Measurements from ENCODE around the gene PLCB4.

PLCB4 gene

GRCh38 chr20:9487231-9487630 lies 418.3 kb downstream of the PLCB4 start:
- Mint-ChIP-seq H3K27ac (no peak overlapping the region), H3K27me3 (ENCODE audit: low read depth) (no peaks in the 10 kb centered on the region), H3K4me3 (no peak overlapping the region), H3K36me3 (ENCODE audit: low read depth) (no peaks in the 10 kb centered on the region), H3K4me1 (ENCODE audit: low read depth) (no peaks in the 10 kb centered on the region), H3K9me3 (no peaks in the 10 kb centered on the region)

GRCh38 chr20:9488063-9488462 lies 419.2 kb downstream of the PLCB4 start:
- H3K4me3 Mint-ChIP-seq = no peak overlapping the region
- no peaks in the 10 kb centered on the region for H3K4me1 Mint-ChIP-seq (ENCODE audit: low read depth)
- no peaks in the 10 kb centered on the region for H3K36me3 Mint-ChIP-seq (ENCODE audit: low read depth)
- H3K27ac Mint-ChIP-seq = no peak overlapping the region
- no peaks in the 10 kb centered on the region for H3K27me3 Mint-ChIP-seq (ENCODE audit: low read depth)
- no peaks in the 10 kb centered on the region for H3K9me3 Mint-ChIP-seq

- H3K27me3 Mint-ChIP-seq (ENCODE audit: low read depth) = no peaks in the 10 kb centered on the region
- no peaks in the 10 kb centered on the region for H3K36me3 Mint-ChIP-seq (ENCODE audit: low read depth)
Observed at GRCh38 chr20:9490161-9490560, 421.3 kb downstream of the PLCB4 start.

GRCh38 chr20:9490631-9491030 lies 421.7 kb downstream of the PLCB4 start:
- no peak overlapping the region for H3K4me3 Mint-ChIP-seq
- no peaks in the 10 kb centered on the region for H3K36me3 Mint-ChIP-seq (ENCODE audit: low read depth)
- no peaks in the 10 kb centered on the region for H3K4me1 Mint-ChIP-seq (ENCODE audit: low read depth)
- peaks cover 8% of the 10 kb centered on the region for H3K9me3 Mint-ChIP-seq
- no peaks in the 10 kb centered on the region for H3K27me3 Mint-ChIP-seq (ENCODE audit: low read depth)
- H3K27ac Mint-ChIP-seq = no peak overlapping the region

More at GRCh38 chr20:9490161-9490560, 421.3 kb downstream of the PLCB4 start:
- Mint-ChIP-seq H3K9me3 (peaks cover 8% of the 10 kb centered on the region), H3K4me3 (no peak overlapping the region), H3K4me1 (ENCODE audit: low read depth) (no peaks in the 10 kb centered on the region), H3K27ac (no peak overlapping the region)

- Mint-ChIP-seq H3K36me3 (ENCODE audit: low read depth) (no peaks in the 10 kb centered on the region), H3K4me3 (no peak overlapping the region), H3K27ac (no peak overlapping the region), H3K9me3 (peaks cover 11% of the 10 kb centered on the region), H3K27me3 (ENCODE audit: low read depth) (no peaks in the 10 kb centered on the region), H3K4me1 (ENCODE audit: low read depth) (no peaks in the 10 kb centered on the region)
Observed at GRCh38 chr20:9491324-9491723, 422.4 kb downstream of the PLCB4 start.

GRCh38 chr20:9492067-9492466 lies 423.2 kb downstream of the PLCB4 start:
- Mint-ChIP-seq H3K4me3 (no peak overlapping the region), H3K4me1 (ENCODE audit: low read depth) (no peaks in the 10 kb centered on the region), H3K36me3 (ENCODE audit: low read depth) (no peaks in the 10 kb centered on the region), H3K27me3 (ENCODE audit: low read depth) (no peaks in the 10 kb centered on the region), H3K9me3 (peaks cover 11% of the 10 kb centered on the region), H3K27ac (no peak overlapping the region)

- H3K9me3 Mint-ChIP-seq = peaks cover 11% of the 10 kb centered on the region
- H3K4me3 Mint-ChIP-seq = no peak overlapping the region
- H3K27me3 Mint-ChIP-seq (ENCODE audit: low read depth) = no peaks in the 10 kb centered on the region
- H3K4me1 Mint-ChIP-seq (ENCODE audit: low read depth) = no peaks in the 10 kb centered on the region
- H3K27ac Mint-ChIP-seq = no peak overlapping the region
- no peaks in the 10 kb centered on the region for H3K36me3 Mint-ChIP-seq (ENCODE audit: low read depth)
Observed at GRCh38 chr20:9493803-9494202, 424.9 kb downstream of the PLCB4 start.

- Mint-ChIP-seq H3K27me3 (ENCODE audit: low read depth) (no peaks in the 10 kb centered on the region), H3K27ac (no peak overlapping the region), H3K9me3 (peaks cover 11% of the 10 kb centered on the region), H3K4me3 (no peak overlapping the region), H3K4me1 (ENCODE audit: low read depth) (no peaks in the 10 kb centered on the region), H3K36me3 (ENCODE audit: low read depth) (no peaks in the 10 kb centered on the region)
Observed at GRCh38 chr20:9495701-9496100, 426.8 kb downstream of the PLCB4 start.

GRCh38 chr20:9496155-9496554 lies 427.3 kb downstream of the PLCB4 start:
- Mint-ChIP-seq H3K27ac (no peak overlapping the region), H3K4me3 (no peak overlapping the region), H3K4me1 (ENCODE audit: low read depth) (no peaks in the 10 kb centered on the region), H3K27me3 (ENCODE audit: low read depth) (no peaks in the 10 kb centered on the region), H3K9me3 (peaks cover 11% of the 10 kb centered on the region), H3K36me3 (ENCODE audit: low read depth) (no peaks in the 10 kb centered on the region)

- H3K27ac Mint-ChIP-seq = no peak overlapping the region
- H3K4me3 Mint-ChIP-seq = no peak overlapping the region
- no peaks in the 10 kb centered on the region for H3K36me3 Mint-ChIP-seq (ENCODE audit: low read depth)
- H3K27me3 Mint-ChIP-seq (ENCODE audit: low read depth) = no peaks in the 10 kb centered on the region
- H3K9me3 Mint-ChIP-seq = peaks cover 11% of the 10 kb centered on the region
- H3K4me1 Mint-ChIP-seq (ENCODE audit: low read depth) = no peaks in the 10 kb centered on the region
Observed at GRCh38 chr20:9498322-9498721, 429.4 kb downstream of the PLCB4 start.

- Mint-ChIP-seq H3K27me3 (ENCODE audit: low read depth) (no peaks in the 10 kb centered on the region), H3K4me1 (ENCODE audit: low read depth) (no peaks in the 10 kb centered on the region), H3K4me3 (no peak overlapping the region), H3K9me3 (peaks cover 10% of the 10 kb centered on the region), H3K27ac (no peak overlapping the region), H3K36me3 (ENCODE audit: low read depth) (no peaks in the 10 kb centered on the region)
Observed at GRCh38 chr20:9499126-9499899, 430.4 kb downstream of the PLCB4 start.

- H3K4me1 Mint-ChIP-seq (ENCODE audit: low read depth) = no peaks in the 10 kb centered on the region
- no peak overlapping the region for H3K4me3 Mint-ChIP-seq
- no peaks in the 10 kb centered on the region for H3K27me3 Mint-ChIP-seq (ENCODE audit: low read depth)
- peaks cover 3% of the 10 kb centered on the region for H3K9me3 Mint-ChIP-seq
- H3K36me3 Mint-ChIP-seq (ENCODE audit: low read depth) = no peaks in the 10 kb centered on the region
- no peak overlapping the region for H3K27ac Mint-ChIP-seq
Observed at GRCh38 chr20:9500121-9500520, 431.2 kb downstream of the PLCB4 start.

GRCh38 chr20:9501473-9501872 lies 432.6 kb downstream of the PLCB4 start:
- Mint-ChIP-seq H3K9me3 (no peaks in the 10 kb centered on the region), H3K4me1 (ENCODE audit: low read depth) (no peaks in the 10 kb centered on the region), H3K27me3 (ENCODE audit: low read depth) (peaks cover 8% of the 10 kb centered on the region), H3K36me3 (ENCODE audit: low read depth) (no peaks in the 10 kb centered on the region), H3K27ac (no peak overlapping the region), H3K4me3 (no peak overlapping the region)

GRCh38 chr20:9503526-9504245 lies 434.8 kb downstream of the PLCB4 start:
- Mint-ChIP-seq H3K27me3 (ENCODE audit: low read depth) (peaks cover 21% of the 10 kb centered on the region), H3K4me3 (no peak overlapping the region), H3K36me3 (ENCODE audit: low read depth) (no peaks in the 10 kb centered on the region), H3K4me1 (ENCODE audit: low read depth) (no peaks in the 10 kb centered on the region), H3K27ac (no peak overlapping the region), H3K9me3 (no peaks in the 10 kb centered on the region)

GRCh38 chr20:9506280-9506821 lies 437.5 kb downstream of the PLCB4 start:
- Mint-ChIP-seq H3K4me3 (no peak overlapping the region), H3K36me3 (ENCODE audit: low read depth) (no peaks in the 10 kb centered on the region), H3K9me3 (no peaks in the 10 kb centered on the region), H3K4me1 (ENCODE audit: low read depth) (no peaks in the 10 kb centered on the region), H3K27ac (no peak overlapping the region), H3K27me3 (ENCODE audit: low read depth) (peaks cover 38% of the 10 kb centered on the region)
